A673 (cell line): ENCODE data around the gene FNDC5.

Experiments used
- CTCF ChIP-seq: fragments of 300-800, 200-600 bp; sonication (generic); conservative IDR thresholded peaks from 2 replicates; pipeline ENCODE4 v1.5.1; 2017; ENCODE audit warnings: low read depth, mild to moderate bottlenecking, antibody characterized with exemption, low read length, moderate library complexity, mixed read lengths
- EZH2 ChIP-seq: fragments of 200-600 bp; sonication (generic); IDR thresholded peaks from 2 replicates; pipeline ENCODE4 v1.6.1; 2017; ENCODE audit warnings: borderline replicate concordance, low read depth, mild to moderate bottlenecking, mixed read lengths, antibody characterized with exemption, low read length; ENCODE audit not compliant: poor library complexity, severe bottlenecking

DNA sequence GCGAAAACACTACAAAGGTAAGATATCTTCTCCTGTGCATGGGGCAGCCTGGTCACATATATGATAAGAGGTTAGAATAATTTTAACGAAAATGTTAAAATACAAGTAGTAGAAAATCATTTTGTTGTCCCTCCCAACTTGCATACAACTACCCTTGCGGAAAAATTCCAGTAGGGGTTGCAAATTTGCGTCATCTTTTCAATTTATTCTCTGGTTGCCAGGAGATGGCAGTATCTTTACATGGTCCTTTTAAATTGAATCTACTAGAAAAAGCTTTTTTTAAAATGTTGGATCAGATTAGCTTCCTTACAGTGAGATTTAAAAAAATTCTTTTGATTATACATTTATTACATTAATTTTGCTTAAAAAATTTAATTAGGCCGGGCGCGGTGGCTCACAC lies 42.4 kb downstream of the FNDC5 start:
- TF ChIP-seq CTCF (peak; percentile 48), EZH2 (no peak)
